ENCODE measurements around the gene AMPD3. TPM values are rescaled to one million over a fixed set of nuclear protein-coding genes. Genes with fewer than 3 reads are reported as not detected.
"Not testable (repeated sequence)": the region's sequence is repeated elsewhere in the genome, so short reads cannot be mapped to it uniquely, and the experiment has no call there.

The AMPD3 gene
- total and polyA plus RNA-seq, 4 donors: 12.8 to 19.0 (median 13.6) TPM

- H3K4me3 ChIP-seq (ENCODE audit: low read depth, low read length): no peak overlapping the region
- no CpG with 5 or more reads among the region's 1 CpG for WGBS (ENCODE audit: insufficient coverage)
- no peak overlapping the region for H3K27ac ChIP-seq (ENCODE audit: low read depth, low read length)
- DNase-seq (ENCODE audit: low read depth in 4 of 6, low spot score in 6 of 6): no peak
- no peaks in the 10 kb centered on the region for H3K9me3 ChIP-seq (ENCODE audit: control insufficient read depth, insufficient read depth, low read length)
- H3K36me3 ChIP-seq (ENCODE audit: control insufficient read depth, insufficient read depth, low read length): no peaks in the 10 kb centered on the region
- H3K27me3 ChIP-seq (ENCODE audit: control insufficient read depth, insufficient read depth, low read length): no peaks in the 10 kb centered on the region
- no peaks in the 10 kb centered on the region for H3K4me1 ChIP-seq (ENCODE audit: control insufficient read depth, insufficient read depth, low read length)
Observed at GRCh38 chr11:10432971-10433370, 22.1 kb upstream of the AMPD3 start.

- no peaks in the 10 kb centered on the region for H3K27me3 ChIP-seq (ENCODE audit: control insufficient read depth, insufficient read depth, low read length)
- H3K9me3 ChIP-seq (ENCODE audit: control insufficient read depth, insufficient read depth, low read length): no peaks in the 10 kb centered on the region
- no CpG with 5 or more reads among the region's 1 CpG for WGBS (ENCODE audit: insufficient coverage)
- H3K27ac ChIP-seq (ENCODE audit: low read depth, low read length): no peak overlapping the region
- DNase-seq (ENCODE audit: low read depth in 4 of 6, low spot score in 6 of 6): no peak
- H3K4me1 ChIP-seq (ENCODE audit: control insufficient read depth, insufficient read depth, low read length): no peaks in the 10 kb centered on the region
- no peak overlapping the region for H3K4me3 ChIP-seq (ENCODE audit: low read depth, low read length)
- no peaks in the 10 kb centered on the region for H3K36me3 ChIP-seq (ENCODE audit: control insufficient read depth, insufficient read depth, low read length)
Observed at GRCh38 chr11:10436224-10436623, 18.8 kb upstream of the AMPD3 start.

- not testable (repeated sequence) for H3K36me3 ChIP-seq (ENCODE audit: control insufficient read depth, insufficient read depth, low read length); DNase-seq (ENCODE audit: low read depth in 4 of 6, low spot score in 6 of 6); H3K27me3 ChIP-seq (ENCODE audit: control insufficient read depth, insufficient read depth, low read length); H3K27ac ChIP-seq (ENCODE audit: low read depth, low read length); H3K4me3 ChIP-seq (ENCODE audit: low read depth, low read length); H3K4me1 ChIP-seq (ENCODE audit: control insufficient read depth, insufficient read depth, low read length); H3K9me3 ChIP-seq (ENCODE audit: control insufficient read depth, insufficient read depth, low read length)
- no CpG with 5 or more reads among the region's 1 CpG for WGBS (ENCODE audit: insufficient coverage)
Observed at GRCh38 chr11:10436683-10437082, 18.4 kb upstream of the AMPD3 start.

GRCh38 chr11:10438458-10438857 is 16.6 kb upstream of the AMPD3 start:
- no peak for DNase-seq (ENCODE audit: low read depth in 4 of 6, low spot score in 6 of 6)
- no peaks in the 10 kb centered on the region for H3K4me1 ChIP-seq (ENCODE audit: control insufficient read depth, insufficient read depth, low read length)
- H3K4me3 ChIP-seq (ENCODE audit: low read depth, low read length): no peak overlapping the region
- H3K9me3 ChIP-seq (ENCODE audit: control insufficient read depth, insufficient read depth, low read length): no peaks in the 10 kb centered on the region
- H3K27ac ChIP-seq (ENCODE audit: low read depth, low read length): no peak overlapping the region
- H3K27me3 ChIP-seq (ENCODE audit: control insufficient read depth, insufficient read depth, low read length): no peaks in the 10 kb centered on the region
- no peaks in the 10 kb centered on the region for H3K36me3 ChIP-seq (ENCODE audit: control insufficient read depth, insufficient read depth, low read length)

GRCh38 chr11:10439351-10439750 is 15.7 kb upstream of the AMPD3 start:
- Histone ChIP-seq H3K27me3 (ENCODE audit: control insufficient read depth, insufficient read depth, low read length) (no peaks in the 10 kb centered on the region), H3K4me3 (ENCODE audit: low read depth, low read length) (no peak overlapping the region), H3K9me3 (ENCODE audit: control insufficient read depth, insufficient read depth, low read length) (no peaks in the 10 kb centered on the region), H3K36me3 (ENCODE audit: control insufficient read depth, insufficient read depth, low read length) (no peaks in the 10 kb centered on the region), H3K27ac (ENCODE audit: low read depth, low read length) (no peak overlapping the region), H3K4me1 (ENCODE audit: control insufficient read depth, insufficient read depth, low read length) (no peaks in the 10 kb centered on the region)
- WGBS (ENCODE audit: insufficient coverage): 89% methylated on average over 1 of the region's 2 CpGs
- DNase-seq (ENCODE audit: low read depth in 4 of 6, low spot score in 6 of 6): no peak

GRCh38 chr11:10439924-10440323 is 15.1 kb upstream of the AMPD3 start:
- no peak for DNase-seq (ENCODE audit: low read depth in 4 of 6, low spot score in 6 of 6)
- no peaks in the 10 kb centered on the region for H3K4me1 ChIP-seq (ENCODE audit: control insufficient read depth, insufficient read depth, low read length)
- no peaks in the 10 kb centered on the region for H3K27me3 ChIP-seq (ENCODE audit: control insufficient read depth, insufficient read depth, low read length)
- H3K4me3 ChIP-seq (ENCODE audit: low read depth, low read length): no peak overlapping the region
- H3K27ac ChIP-seq (ENCODE audit: low read depth, low read length): no peak overlapping the region
- WGBS (ENCODE audit: insufficient coverage): 80% methylated on average over 1 of the region's 6 CpGs
- no peaks in the 10 kb centered on the region for H3K9me3 ChIP-seq (ENCODE audit: control insufficient read depth, insufficient read depth, low read length)
- no peaks in the 10 kb centered on the region for H3K36me3 ChIP-seq (ENCODE audit: control insufficient read depth, insufficient read depth, low read length)

- peak in 1 of 6 donors; percentile 71 for DNase-seq (ENCODE audit: low read depth in 4 of 6, low spot score in 6 of 6)
- no peak overlapping the region for H3K27ac ChIP-seq (ENCODE audit: low read depth, low read length)
- no peaks in the 10 kb centered on the region for H3K9me3 ChIP-seq (ENCODE audit: control insufficient read depth, insufficient read depth, low read length)
- no peaks in the 10 kb centered on the region for H3K27me3 ChIP-seq (ENCODE audit: control insufficient read depth, insufficient read depth, low read length)
- H3K36me3 ChIP-seq (ENCODE audit: control insufficient read depth, insufficient read depth, low read length): no peaks in the 10 kb centered on the region
- H3K4me1 ChIP-seq (ENCODE audit: control insufficient read depth, insufficient read depth, low read length): no peaks in the 10 kb centered on the region
- H3K4me3 ChIP-seq (ENCODE audit: low read depth, low read length): no peak overlapping the region
Observed at GRCh38 chr11:10440401-10440800, 14.7 kb upstream of the AMPD3 start.

- Histone ChIP-seq H3K27me3 (ENCODE audit: control insufficient read depth, insufficient read depth, low read length) (no peaks in the 10 kb centered on the region), H3K4me1 (ENCODE audit: control insufficient read depth, insufficient read depth, low read length) (no peaks in the 10 kb centered on the region), H3K4me3 (ENCODE audit: low read depth, low read length) (no peak overlapping the region), H3K27ac (ENCODE audit: low read depth, low read length) (no peak overlapping the region), H3K36me3 (ENCODE audit: control insufficient read depth, insufficient read depth, low read length) (no peaks in the 10 kb centered on the region), H3K9me3 (ENCODE audit: control insufficient read depth, insufficient read depth, low read length) (no peaks in the 10 kb centered on the region)
- WGBS (ENCODE audit: insufficient coverage): no CpG with 5 or more reads among the region's 4 CpGs
- peak in 1 of 6 donors; percentile 25 for DNase-seq (ENCODE audit: low read depth in 4 of 6, low spot score in 6 of 6)
Observed at GRCh38 chr11:10441091-10441490, 14.0 kb upstream of the AMPD3 start.

GRCh38 chr11:10441652-10442503 is 13.2 kb upstream of the AMPD3 start:
- Histone ChIP-seq H3K4me1 (ENCODE audit: control insufficient read depth, insufficient read depth, low read length) (no peaks in the 10 kb centered on the region), H3K36me3 (ENCODE audit: control insufficient read depth, insufficient read depth, low read length) (no peaks in the 10 kb centered on the region), H3K9me3 (ENCODE audit: control insufficient read depth, insufficient read depth, low read length) (no peaks in the 10 kb centered on the region), H3K4me3 (ENCODE audit: low read depth, low read length) (no peak overlapping the region), H3K27me3 (ENCODE audit: control insufficient read depth, insufficient read depth, low read length) (no peaks in the 10 kb centered on the region), H3K27ac (ENCODE audit: low read depth, low read length) (no peak overlapping the region)
- no peak for DNase-seq (ENCODE audit: low read depth in 4 of 6, low spot score in 6 of 6)
- WGBS (ENCODE audit: insufficient coverage): 99% methylated on average over 5 of the region's 8 CpGs

- H3K9me3 ChIP-seq (ENCODE audit: control insufficient read depth, insufficient read depth, low read length): no peaks in the 10 kb centered on the region
- H3K4me3 ChIP-seq (ENCODE audit: low read depth, low read length): no peak overlapping the region
- no peaks in the 10 kb centered on the region for H3K27me3 ChIP-seq (ENCODE audit: control insufficient read depth, insufficient read depth, low read length)
- 94% methylated on average over 5 of the region's 7 CpGs for WGBS (ENCODE audit: insufficient coverage)
- H3K4me1 ChIP-seq (ENCODE audit: control insufficient read depth, insufficient read depth, low read length): no peaks in the 10 kb centered on the region
- no peak for DNase-seq (ENCODE audit: low read depth in 4 of 6, low spot score in 6 of 6)
- H3K36me3 ChIP-seq (ENCODE audit: control insufficient read depth, insufficient read depth, low read length): no peaks in the 10 kb centered on the region
- no peak overlapping the region for H3K27ac ChIP-seq (ENCODE audit: low read depth, low read length)
Observed at GRCh38 chr11:10443152-10443551, 11.9 kb upstream of the AMPD3 start.
